DOHH2 (cell line): ENCODE data around the gene SLC2A6.

Experiments
- CTCF ChIP-seq: fragments of 200-600 bp; sonication (generic); IDR thresholded peaks from one replicate; pipeline ENCODE4 v1.5.1; 2014; ENCODE audit warnings: antibody characterized with exemption, mild to moderate bottlenecking, low read depth, low read length; ENCODE audit not compliant: poor library complexity, severe bottlenecking
- EZH2phosphoT487 ChIP-seq: fragments of 200-600 bp; sonication (generic); IDR thresholded peaks from 2 replicates; pipeline ENCODE4 v1.6.1; 2017; ENCODE audit warnings: borderline replicate concordance, mild to moderate bottlenecking, antibody characterized with exemption, low read length, moderate library complexity, mixed read lengths

- TF ChIP-seq EZH2phosphoT487 (no peak), CTCF (no peak)
Measured at GRCh38 chr9:133454325-133454724, 24.6 kb downstream of the SLC2A6 start.
